HG03025 (cell line): ENCODE results near the gene ERBB4.
"Not testable (repeated sequence)": the region's sequence is repeated elsewhere in the genome, so short reads cannot be mapped to it uniquely, and the experiment has no call there.

ENCODE experiments used
- ATAC-seq: cut with Tn5 transposase; IDR thresholded peaks from one replicate; pipeline ENCODE4 v1.9.1; 2021; ENCODE audit warnings: mild to moderate bottlenecking, moderate library complexity; ENCODE audit not compliant: unreplicated experiment, low FRiP score

The ERBB4 gene

GRCh38 chr2:212106536-212106935 lies 432.1 kb downstream of the ERBB4 start:
- not testable (repeated sequence) for ATAC-seq

- no peak for ATAC-seq
Observed at GRCh38 chr2:212099658-212100057, 438.9 kb downstream of the ERBB4 start.

GRCh38 chr2:212098966-212099365 lies 439.6 kb downstream of the ERBB4 start:
- no peak for ATAC-seq

- no peak for ATAC-seq
Observed at GRCh38 chr2:212097001-212097400, 441.6 kb downstream of the ERBB4 start.

- ATAC-seq: no peak
Observed at GRCh38 chr2:212089873-212090272, 448.7 kb downstream of the ERBB4 start.

GRCh38 chr2:212088353-212088752 lies 450.2 kb downstream of the ERBB4 start:
- no peak for ATAC-seq

- no peak for ATAC-seq
Observed at GRCh38 chr2:212083492-212083891, 455.1 kb downstream of the ERBB4 start.

GRCh38 chr2:212078103-212078502 lies 460.5 kb downstream of the ERBB4 start:
- no peak for ATAC-seq

GRCh38 chr2:212076456-212076855 lies 462.1 kb downstream of the ERBB4 start:
- no peak for ATAC-seq

GRCh38 chr2:212073360-212073759 lies 465.2 kb downstream of the ERBB4 start:
- ATAC-seq: no peak

GRCh38 chr2:212066546-212066945 lies 472.1 kb downstream of the ERBB4 start:
- ATAC-seq: no peak

GRCh38 chr2:212064318-212064717 lies 474.3 kb downstream of the ERBB4 start:
- ATAC-seq: no peak

GRCh38 chr2:212052412-212053159 lies 486.0 kb downstream of the ERBB4 start:
- no peak for ATAC-seq

GRCh38 chr2:212050871-212051270 lies 487.7 kb downstream of the ERBB4 start:
- ATAC-seq: no peak

GRCh38 chr2:212042562-212042961 lies 496.0 kb downstream of the ERBB4 start:
- no peak for ATAC-seq

GRCh38 chr2:212037062-212037461 lies 501.5 kb downstream of the ERBB4 start:
- ATAC-seq: no peak

- no peak for ATAC-seq
Observed at GRCh38 chr2:212034841-212035585, 503.6 kb downstream of the ERBB4 start.

GRCh38 chr2:212033888-212034287 lies 504.7 kb downstream of the ERBB4 start:
- ATAC-seq: no peak

- no peak for ATAC-seq
Observed at GRCh38 chr2:212032536-212033219, 505.9 kb downstream of the ERBB4 start.

GRCh38 chr2:212032032-212032431 lies 506.6 kb downstream of the ERBB4 start:
- ATAC-seq: no peak

GRCh38 chr2:212030709-212031108 lies 507.9 kb downstream of the ERBB4 start:
- ATAC-seq: no peak
